Loucy (cell line): ENCODE results near the gene ADAM22.

Experiments used
- CTCF ChIP-seq: fragments of 200-600 bp; sonication (generic); conservative IDR thresholded peaks from 2 replicates; pipeline ENCODE4 v1.5.1; 2014; ENCODE audit warnings: mild to moderate bottlenecking, antibody characterized with exemption, low read length
- EZH2phosphoT487 ChIP-seq: fragments of 200-600 bp; IDR thresholded peaks from 2 replicates; pipeline ENCODE4 v1.6.1; 2018; ENCODE audit warnings: antibody characterized with exemption, mild to moderate bottlenecking, moderate library complexity, borderline replicate concordance

- TF ChIP-seq CTCF, result no peak
- TF ChIP-seq EZH2phosphoT487, result no peak
These were observed 67.9 kb downstream of the ADAM22 start for GRCh38 chr7:88001744-88002530.
